ENCODE results near the gene CPM.

GRCh38 chr12:68891141-68891540 lies 41.8 kb downstream of the CPM start:
- TF ChIP-seq POLR2AphosphoS5 (IDR thresholded peaks at IDR 0.05; ENCODE audit: low read depth, low read length) (no peak), POLR2A (IDR thresholded peaks at IDR 0.05; ENCODE audit: low read depth, low read length) (no peak), TAF1 (IDR thresholded peaks at IDR 0.05; ENCODE audit: borderline replicate concordance, low read depth, low read length) (no peak)

All from GM12892 (cell line).